ENCODE results near the gene CERS3.

The CERS3 gene

GRCh38 chr15:100529556-100529955, 806 bp upstream of the CERS3 start:
- DNase-seq (ENCODE audit: low spot score): no peak

- no peak for DNase-seq (ENCODE audit: low spot score)
Measured at GRCh38 chr15:100526027-100526481, 2.7 kb downstream of the CERS3 start.

DNA sequence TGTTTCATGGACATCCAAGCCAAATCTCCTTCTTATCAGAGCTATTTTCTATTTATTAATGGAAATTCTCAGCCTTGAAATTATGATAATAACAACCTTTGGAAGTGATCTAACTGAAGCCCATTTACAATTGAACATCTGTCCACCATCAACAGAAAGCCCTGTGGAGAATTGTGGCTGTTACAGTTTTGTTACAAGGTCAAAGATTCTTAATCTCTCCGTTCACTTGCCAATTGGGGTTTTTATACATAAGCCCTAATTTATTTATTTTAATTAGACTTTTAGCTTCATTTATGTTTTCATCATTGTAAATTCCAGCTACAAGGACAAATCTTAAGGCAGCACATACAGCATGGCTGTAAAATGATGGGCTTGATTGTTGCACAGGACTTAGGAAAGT, 3.3 kb downstream of the CERS3 start:
- no peak for DNase-seq (ENCODE audit: low spot score)

DNA sequence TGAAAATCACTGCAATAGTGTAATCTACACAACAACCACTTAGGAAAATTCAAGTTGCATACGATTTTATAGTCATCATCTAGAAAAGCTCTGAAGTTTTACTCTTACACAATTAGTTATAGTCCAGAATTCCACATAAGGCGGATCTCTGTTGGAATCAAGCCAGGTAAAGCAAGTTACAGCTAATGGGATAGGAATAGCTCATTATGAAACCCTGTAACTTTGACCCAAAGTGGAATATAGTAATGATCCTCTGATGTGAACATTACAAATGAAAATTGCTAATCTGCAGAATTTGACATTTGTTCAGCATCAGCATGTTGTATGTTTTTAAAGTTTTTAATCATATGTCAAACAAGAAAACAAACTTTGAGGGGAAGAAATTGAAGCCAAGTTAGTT, 4.4 kb downstream of the CERS3 start:
- no peak for DNase-seq (ENCODE audit: low spot score)

DNA sequence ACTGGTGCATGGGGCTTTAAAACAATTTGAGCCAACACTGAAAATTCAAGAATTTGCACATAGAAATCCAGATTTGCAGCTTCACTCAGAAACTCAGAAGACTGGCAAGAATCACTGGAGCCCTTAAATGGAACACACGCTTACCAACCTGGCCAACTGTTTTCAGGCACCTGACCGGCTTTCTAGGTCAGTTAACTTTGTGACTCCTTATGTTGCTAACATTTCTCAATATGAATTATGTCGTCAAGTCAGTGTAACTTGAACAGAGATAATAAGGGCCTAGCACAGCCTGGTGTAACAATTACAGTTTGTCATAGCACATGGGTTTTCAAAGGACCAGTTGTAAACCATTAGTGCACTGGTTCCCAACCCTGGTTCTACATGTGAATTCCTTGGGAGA, 6.8 kb downstream of the CERS3 start:
- no peak for DNase-seq (ENCODE audit: low spot score)

DNA sequence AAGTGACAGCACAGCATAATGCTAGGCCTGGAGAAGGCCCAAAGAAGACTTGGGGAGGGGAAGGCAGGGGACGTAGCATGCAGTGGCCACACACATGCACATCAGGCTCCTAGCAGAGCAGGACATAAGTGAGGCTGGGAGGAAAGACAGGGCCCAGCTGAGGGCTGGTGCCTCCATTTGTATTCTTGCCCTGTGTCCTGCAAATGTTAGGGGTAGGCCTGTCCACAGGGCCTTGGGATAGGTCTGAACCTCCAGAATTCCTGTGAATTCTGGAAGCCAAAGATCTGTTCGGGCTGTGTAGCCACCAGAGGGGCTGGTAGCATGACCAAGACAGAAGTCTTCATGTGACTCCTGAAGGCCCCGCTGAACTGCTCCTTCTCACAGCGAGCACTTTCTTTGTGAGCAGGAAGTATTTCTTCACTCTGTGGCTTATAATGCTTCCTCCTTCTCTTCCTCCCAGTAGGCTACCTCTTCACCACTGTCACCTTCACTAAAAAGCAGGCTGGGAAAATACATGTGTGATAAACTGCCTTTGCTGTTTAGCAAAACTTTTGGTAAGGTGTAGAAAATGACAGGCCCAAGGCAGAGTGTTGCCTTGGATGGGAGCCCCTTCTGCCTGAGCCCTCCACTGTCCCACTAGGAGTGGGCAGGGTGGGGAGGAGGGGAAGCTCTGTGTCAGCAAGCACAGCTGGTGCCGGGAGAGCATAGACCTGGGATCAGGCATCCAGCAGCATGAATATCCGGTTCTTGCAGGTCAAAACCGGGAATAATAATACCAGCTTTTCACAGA, 8.4 kb downstream of the CERS3 start:
- DNase-seq (ENCODE audit: low spot score): no peak

DNA sequence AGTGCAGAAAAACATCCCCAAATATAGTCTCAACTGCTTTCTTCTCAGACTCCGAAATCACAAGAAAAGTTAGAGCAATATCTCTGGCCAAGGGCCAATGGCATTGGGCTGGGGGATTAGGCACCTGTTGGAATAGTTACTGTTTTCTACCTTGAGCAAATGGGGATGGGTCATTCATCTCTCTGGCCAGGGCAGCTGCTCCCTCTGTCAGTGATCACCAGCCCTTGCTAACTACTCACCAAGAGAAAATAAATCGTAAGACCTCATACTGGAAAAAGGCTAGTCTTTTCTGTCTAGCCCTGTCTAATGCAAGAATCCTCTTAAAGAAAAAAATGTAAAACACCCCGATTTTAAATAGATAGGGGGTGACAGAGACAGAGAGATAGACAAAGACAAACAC, 10.9 kb downstream of the CERS3 start:
- no peak for DNase-seq (ENCODE audit: low spot score)

- DNase-seq (ENCODE audit: low spot score): no peak
Measured at GRCh38 chr15:100516643-100517512, 11.9 kb downstream of the CERS3 start.

- no peak for DNase-seq (ENCODE audit: low spot score)
Measured at GRCh38 chr15:100515758-100516157, 13.0 kb downstream of the CERS3 start.

DNA sequence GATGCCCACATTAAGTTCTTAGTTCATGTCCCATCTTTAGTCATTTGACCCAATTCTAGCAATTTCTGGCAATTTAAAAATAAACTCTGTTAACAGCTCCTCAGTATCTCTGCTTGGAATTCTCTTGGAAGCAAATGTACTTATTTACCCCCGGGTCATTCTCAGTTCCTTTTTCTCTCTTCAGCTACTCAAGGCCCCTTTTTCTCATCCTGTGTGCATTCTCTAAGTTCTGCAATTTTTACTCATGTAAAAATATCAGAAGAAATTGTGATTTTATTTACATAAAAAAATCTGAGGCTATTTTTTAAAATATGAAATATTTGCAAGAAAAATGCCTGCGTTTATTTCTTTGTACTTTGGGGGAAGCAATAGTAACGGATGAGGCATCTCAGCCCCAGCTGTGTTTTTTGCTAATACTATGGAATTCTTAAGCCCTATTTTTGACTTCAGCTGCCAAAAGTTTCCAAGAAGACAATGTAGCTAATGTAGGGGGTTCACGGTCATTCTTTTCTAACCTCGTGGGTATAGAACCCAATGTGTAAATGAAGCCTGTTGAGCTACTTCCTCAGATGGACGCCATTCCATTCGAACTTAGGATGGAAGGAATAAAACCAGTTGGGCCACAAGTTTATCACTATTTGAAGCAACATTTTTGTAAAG, 20.0 kb downstream of the CERS3 start:
- no peak for DNase-seq (ENCODE audit: low spot score)

GRCh38 chr15:100502651-100503050, 26.1 kb downstream of the CERS3 start:
- DNase-seq (ENCODE audit: low spot score): no peak

DNA sequence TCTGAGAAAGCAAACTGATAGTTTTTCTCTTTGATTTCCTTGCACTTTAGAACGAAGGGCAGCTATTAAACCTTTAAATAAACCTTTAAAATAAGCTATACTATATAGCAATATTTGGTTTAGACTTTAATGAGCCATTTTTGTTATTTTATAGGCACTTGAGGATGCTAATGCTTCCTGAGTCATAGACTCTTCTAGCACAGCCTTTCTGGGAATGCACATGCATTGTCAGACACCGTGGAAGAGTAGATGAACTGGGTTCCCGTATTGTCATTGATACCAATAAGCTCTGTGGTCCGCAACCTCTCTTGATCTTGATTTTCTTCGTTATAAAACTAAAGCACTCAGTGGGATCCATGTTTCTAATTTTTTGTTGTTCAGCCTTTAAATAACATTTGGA, 27.6 kb downstream of the CERS3 start:
- no peak for DNase-seq (ENCODE audit: low spot score)

GRCh38 chr15:100500226-100500990, 28.3 kb downstream of the CERS3 start:
- DNase-seq (ENCODE audit: low spot score): no peak

- no peak for DNase-seq (ENCODE audit: low spot score)
Measured at GRCh38 chr15:100495861-100496260, 32.9 kb downstream of the CERS3 start.

GRCh38 chr15:100493213-100493612, 35.5 kb downstream of the CERS3 start:
- DNase-seq (ENCODE audit: low spot score): no peak

- DNase-seq (ENCODE audit: low spot score): no peak
Measured at GRCh38 chr15:100484443-100484842, 44.3 kb downstream of the CERS3 start.

GRCh38 chr15:100483370-100483769, 45.4 kb downstream of the CERS3 start:
- no peak for DNase-seq (ENCODE audit: low spot score)

GRCh38 chr15:100476805-100477204, 51.9 kb downstream of the CERS3 start:
- DNase-seq (ENCODE audit: low spot score): no peak

GRCh38 chr15:100472736-100473135, 56.0 kb downstream of the CERS3 start:
- no peak for DNase-seq (ENCODE audit: low spot score)

DNA sequence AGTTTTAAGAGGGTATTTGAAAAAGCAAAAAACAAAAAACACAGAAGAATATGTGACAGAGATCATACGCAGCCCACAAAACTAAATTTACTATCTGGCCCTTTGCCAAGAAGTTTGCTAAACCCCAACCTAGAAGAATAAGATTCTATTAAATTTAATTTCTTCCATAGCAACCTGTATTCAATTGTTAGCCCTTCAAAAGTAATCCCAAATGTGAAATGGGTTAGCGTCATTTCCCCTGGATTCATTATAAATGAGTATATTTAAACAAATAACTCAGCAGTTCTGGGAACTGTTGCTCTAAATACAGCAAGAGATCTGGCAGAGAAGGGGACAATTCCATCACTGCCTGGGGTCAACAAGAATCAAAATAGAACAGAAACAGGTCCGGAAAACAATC, 56.8 kb downstream of the CERS3 start:
- DNase-seq (ENCODE audit: low spot score): no peak

DNA sequence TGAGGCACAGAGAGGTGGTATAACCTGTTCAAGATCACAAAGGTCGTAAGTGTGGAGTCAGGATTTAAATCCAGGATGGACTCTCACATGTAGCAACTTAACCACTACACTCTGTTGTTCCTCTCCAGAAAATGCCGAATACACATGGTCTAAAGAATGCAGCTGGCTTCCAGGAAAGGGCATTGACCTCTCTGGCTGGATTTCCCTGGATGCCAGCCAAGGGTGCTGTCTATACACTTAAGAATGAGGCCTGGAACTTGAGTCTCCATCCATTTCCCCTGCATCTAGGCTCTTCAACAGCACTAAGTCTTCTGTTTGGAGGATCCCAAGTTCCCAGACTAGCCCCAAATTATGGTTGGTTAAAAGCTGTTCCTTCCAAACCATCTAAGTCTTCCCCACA, 60.5 kb downstream of the CERS3 start:
- no peak for DNase-seq (ENCODE audit: low spot score)

- DNase-seq (ENCODE audit: low spot score): no peak
Measured at GRCh38 chr15:100466073-100466472, 62.7 kb downstream of the CERS3 start.

Measured in germinal center (tissue), 1 donor.